Hepatocyte (in vitro differentiated cells): ENCODE results near the gene C8A. TPM values are rescaled to one million over a fixed set of nuclear protein-coding genes. Genes with fewer than 3 reads are reported as not detected.

Experiments used
- DNase-seq: peaks from one replicate; pipeline ENCODE4 v3.0.0-alpha.2; 2016; ENCODE audit warnings: low spot score
- H2AFZ ChIP-seq: fragments of 200-600 bp; sonication (generic); 2 replicates; pipeline ENCODE4 v1.6.0; 2016; ENCODE audit warnings: antibody characterized with exemption, mild to moderate bottlenecking
- H3K27ac ChIP-seq: fragments of 200-600 bp; sonication (generic); 2 replicates; pipeline ENCODE4 v1.5.1; 2016; ENCODE audit warnings: mild to moderate bottlenecking
- H3K27me3 ChIP-seq: fragments of 200-600 bp; sonication (generic); 2 replicates; pipeline ENCODE4 v1.6.1; 2016
- H3K36me3 ChIP-seq: fragments of 200-600 bp; sonication (generic); replicated peaks from 2 replicates; pipeline ENCODE4 v1.5.1; 2016; ENCODE audit warnings: low read depth; ENCODE audit not compliant: insufficient read depth
- H3K4me1 ChIP-seq: fragments of 200-600 bp; sonication (generic); 2 replicates; pipeline ENCODE4 v1.5.1; 2016; ENCODE audit warnings: mild to moderate bottlenecking, moderate library complexity; ENCODE audit not compliant: insufficient read depth
- H3K4me2 ChIP-seq: fragments of 200-600 bp; sonication (generic); 2 replicates; pipeline ENCODE4 v1.6.0; 2016
- H3K4me3 ChIP-seq: fragments of 200-600 bp; sonication (generic); 2 replicates; pipeline ENCODE4 v1.5.1; 2016; ENCODE audit warnings: mild to moderate bottlenecking
- H3K79me2 ChIP-seq: fragments of 200-600 bp; sonication (generic); 2 replicates; pipeline ENCODE4 v1.6.0; 2017; ENCODE audit warnings: mild to moderate bottlenecking
- H3K9me2 ChIP-seq: fragments of 200-600 bp; sonication (generic); replicated peaks from 2 replicates; pipeline ENCODE4 v1.6.0; 2017; ENCODE audit warnings: mild to moderate bottlenecking; ENCODE audit not compliant: insufficient read depth
- H3K9me3 ChIP-seq: fragments of 200-600 bp; sonication (generic); 2 replicates; pipeline ENCODE4 v1.5.1; 2016; ENCODE audit warnings: low read depth, mild to moderate bottlenecking
- H4K20me1 ChIP-seq: fragments of 200-600 bp; sonication (generic); 2 replicates; pipeline ENCODE4 v1.6.0; 2016; ENCODE audit warnings: mild to moderate bottlenecking; ENCODE audit not compliant: insufficient read depth, poor library complexity, severe bottlenecking
- CTCF ChIP-seq: fragments of 200-600 bp; sonication (generic); IDR thresholded peaks from 2 replicates; pipeline ENCODE4 v1.5.1; 2016; ENCODE audit warnings: antibody characterized with exemption, mild to moderate bottlenecking; ENCODE audit not compliant: poor library complexity
- EZH2 ChIP-seq: fragments of 200-600 bp; sonication (generic); IDR thresholded peaks from 2 replicates; pipeline ENCODE4 v1.6.1; 2016; ENCODE audit warnings: antibody characterized with exemption, mild to moderate bottlenecking, borderline replicate concordance
- EZH2phosphoT487 ChIP-seq: fragments of 200-600 bp; sonication (generic); IDR thresholded peaks from one replicate; pipeline ENCODE4 v1.6.1; 2018; ENCODE audit warnings: antibody characterized with exemption, mild to moderate bottlenecking, low read depth, moderate library complexity; ENCODE audit not compliant: unreplicated experiment, severe bottlenecking
- WGBS: methylation state at CpG from one replicate; pipeline ENCODE4 v1.1.6; 2016; ENCODE audit warnings: low lambda C conversion rate; ENCODE audit errors: missing lambda C conversion rate; 5-methylcytosine and 5-hydroxymethylcytosine counted together
- polyA plus RNA-seq: library from polyadenylated mRNA; unstranded; fragments of >200 nt; fragmentation: Nextera tagmentation; extraction: Ambion mirVana; gene quantifications from 2 replicates; pipeline ENCODE4 v1.2.1, GENCODE V29; 2016
- total RNA-seq: library from RNA; depleted of rRNA; stranded (reverse); fragments of >200 nt; gene quantifications from 2 replicates; pipeline ENCODE4 v1.2.3, GENCODE V29; 2014

C8A gene
- total and polyA plus RNA-seq, 2 experiments from 2014 or later: 6.1 to 8.2 TPM

- Histone ChIP-seq H3K36me3 (no peaks in the 10 kb centered on the region), H3K27me3 (no peaks in the 10 kb centered on the region), H3K27ac (no peak overlapping the region), H3K9me3 (no peaks in the 10 kb centered on the region), H4K20me1 (no peaks in the 10 kb centered on the region), H3K9me2 (no peaks in the 10 kb centered on the region), H3K4me1 (peaks cover 17% of the 10 kb centered on the region), H3K4me2 (no peak overlapping the region), H3K79me2 (no peaks in the 10 kb centered on the region), H3K4me3 (no peak overlapping the region), H2AFZ (no peak overlapping the region)
- no peak for DNase-seq
- no peak for TF ChIP-seq EZH2phosphoT487
- TF ChIP-seq CTCF: no peak
- TF ChIP-seq EZH2: no peak
- 94% methylated on average over 2 of the region's 2 CpGs for WGBS
Measured at GRCh38 chr1:56824271-56824670, 30.3 kb upstream of the C8A start.

GRCh38 chr1:56824938-56825337 is 29.7 kb upstream of the C8A start:
- Histone ChIP-seq H3K36me3 (no peaks in the 10 kb centered on the region), H2AFZ (no peak overlapping the region), H3K27me3 (no peaks in the 10 kb centered on the region), H3K9me3 (no peaks in the 10 kb centered on the region), H3K27ac (no peak overlapping the region), H3K4me3 (no peak overlapping the region), H3K4me2 (no peak overlapping the region), H4K20me1 (no peaks in the 10 kb centered on the region), H3K4me1 (peaks cover 12% of the 10 kb centered on the region), H3K9me2 (no peaks in the 10 kb centered on the region), H3K79me2 (no peaks in the 10 kb centered on the region)
- DNase-seq: no peak
- no peak for TF ChIP-seq EZH2phosphoT487
- no peak for TF ChIP-seq CTCF
- no peak for TF ChIP-seq EZH2
- 85% methylated on average over 1 of the region's 1 CpG for WGBS

- Histone ChIP-seq H3K9me3 (no peaks in the 10 kb centered on the region), H2AFZ (no peak overlapping the region)
- TF ChIP-seq EZH2phosphoT487 (no peak), CTCF (no peak), EZH2 (no peak)
Measured at GRCh38 chr1:56825436-56825835, 29.2 kb upstream of the C8A start.

GRCh38 chr1:56827711-56828110 is 26.9 kb upstream of the C8A start:
- H3K27me3 ChIP-seq: no peaks in the 10 kb centered on the region
- H3K79me2 ChIP-seq: no peaks in the 10 kb centered on the region
- no peaks in the 10 kb centered on the region for H4K20me1 ChIP-seq
- no peaks in the 10 kb centered on the region for H3K4me1 ChIP-seq
- no peak for DNase-seq
- H3K36me3 ChIP-seq: no peaks in the 10 kb centered on the region
- H3K9me3 ChIP-seq: no peaks in the 10 kb centered on the region
- TF ChIP-seq EZH2phosphoT487 (no peak), EZH2 (no peak), CTCF (no peak)
- H3K4me3 ChIP-seq: no peak overlapping the region
- H2AFZ ChIP-seq: no peak overlapping the region
- H3K27ac ChIP-seq: no peak overlapping the region
- H3K4me2 ChIP-seq: no peak overlapping the region
- H3K9me2 ChIP-seq: no peaks in the 10 kb centered on the region

More at GRCh38 chr1:56825436-56825835, 29.2 kb upstream of the C8A start:
- Histone ChIP-seq H3K4me2 (no peak overlapping the region), H3K27ac (no peak overlapping the region), H3K79me2 (no peaks in the 10 kb centered on the region), H3K4me3 (no peak overlapping the region), H3K4me1 (peaks cover 11% of the 10 kb centered on the region), H4K20me1 (no peaks in the 10 kb centered on the region), H3K9me2 (no peaks in the 10 kb centered on the region), H3K36me3 (no peaks in the 10 kb centered on the region), H3K27me3 (no peaks in the 10 kb centered on the region)
- DNase-seq: no peak
- 70% methylated on average over 4 of the region's 4 CpGs for WGBS
